HG03108 (cell line): ENCODE results near the gene ACRBP.
"Not testable (repeated sequence)": the region's sequence is repeated elsewhere in the genome, so short reads cannot be mapped to it uniquely, and the experiment has no call there.

Source experiments
- ATAC-seq: cut with Tn5 transposase; IDR thresholded peaks from one replicate; pipeline ENCODE4 v1.9.1; 2021; ENCODE audit warnings: moderate library complexity; ENCODE audit not compliant: unreplicated experiment

Gene ACRBP

GRCh38 chr12:6618483-6619225, 28.6 kb downstream of the ACRBP start:
- no peak for ATAC-seq

- no peak for ATAC-seq
Measured at GRCh38 chr12:6615802-6616201, 31.4 kb downstream of the ACRBP start.

GRCh38 chr12:6614513-6615172, 32.6 kb downstream of the ACRBP start:
- ATAC-seq = no peak

- no peak for ATAC-seq
Measured at GRCh38 chr12:6613776-6614512, 33.3 kb downstream of the ACRBP start.

GRCh38 chr12:6613015-6613775, 34.0 kb downstream of the ACRBP start:
- ATAC-seq = no peak

- no peak for ATAC-seq
Measured at GRCh38 chr12:6612652-6613014, 34.6 kb downstream of the ACRBP start.

- ATAC-seq = no peak
Measured at GRCh38 chr12:6612247-6612646, 35.0 kb downstream of the ACRBP start.

GRCh38 chr12:6608592-6609281, 38.5 kb downstream of the ACRBP start:
- ATAC-seq = no peak

GRCh38 chr12:6607751-6608591, 39.3 kb downstream of the ACRBP start:
- peak; percentile 35 for ATAC-seq

- no peak for ATAC-seq
Measured at GRCh38 chr12:6606331-6607131, 40.7 kb downstream of the ACRBP start.

GRCh38 chr12:6605421-6606330, 41.6 kb downstream of the ACRBP start:
- ATAC-seq = no peak

GRCh38 chr12:6604259-6605029, 42.8 kb downstream of the ACRBP start:
- ATAC-seq = no peak

GRCh38 chr12:6603095-6603567, 44.1 kb downstream of the ACRBP start:
- no peak for ATAC-seq

- no peak for ATAC-seq
Measured at GRCh38 chr12:6602526-6602925, 44.7 kb downstream of the ACRBP start.

- not testable (repeated sequence) for ATAC-seq
Measured at GRCh38 chr12:6595673-6596072, 51.6 kb downstream of the ACRBP start.

GRCh38 chr12:6592087-6592486, 55.1 kb downstream of the ACRBP start:
- ATAC-seq = no peak
